CD4-positive, alpha-beta T cell (primary cell): ENCODE measurements around the gene KTI12. TPM values are rescaled to one million over a fixed set of nuclear protein-coding genes. Genes with fewer than 3 reads are reported as not detected.

Source experiments
- ATAC-seq: fragments of 200-7000 bp; cut with Tn5 transposase; one replicate; pipeline ENCODE4 v1.10.0; 2022; ENCODE audit warnings: mild to moderate bottlenecking; ENCODE audit not compliant: poor library complexity
- CTCF ChIA-PET: fragments of 350-600 bp; sonication (Branson Sonifier 250); formaldehyde crosslinking; loops from one replicate; lab custom pipeline; 2021; ENCODE audit warnings: antibody characterized with exemption, inconsistent platforms; lab: Charles Lee
- POLR2A ChIA-PET: fragments of 350-600 bp; sonication (Branson Sonifier 250); formaldehyde crosslinking; loops from one replicate; lab custom pipeline; 2021; ENCODE audit warnings: antibody characterized with exemption, inconsistent platforms; lab: Charles Lee
- DNase-seq, 14 experiments: peaks; one replicate each; pipeline ENCODE4 v3.0.0-alpha.2; 2013 to 2020; ENCODE audit warnings: mixed read lengths in 2 of 14
- H3K27ac ChIP-seq, 2 donors: one replicate each; pipeline versions ENCODE4 v1.5.1 to v1.7.0; 2013; ENCODE audit warnings: low read length in 2 of 2, low read depth in 1 of 2, mild to moderate bottlenecking in 1 of 2
- H3K27me3 ChIP-seq, 2 experiments: 1 replicate in 1 of 2; 2 replicates in 1 of 2; pipeline versions ENCODE4 v1.6.1 to v1.7.0; 2013; ENCODE audit warnings: low read length in 2 of 2, control low read depth in 1 of 2, mild to moderate bottlenecking in 1 of 2, moderate library complexity in 1 of 2; ENCODE audit not compliant: insufficient read depth in 2 of 2, control insufficient read depth in 1 of 2
- H3K36me3 ChIP-seq: one replicate; pipeline ENCODE4 v1.6.1; 2013; ENCODE audit warnings: low read length, control low read depth; ENCODE audit not compliant: insufficient read depth
- H3K4me1 ChIP-seq: one replicate; pipeline ENCODE4 v1.6.1; 2013; ENCODE audit warnings: low read length, control low read depth; ENCODE audit not compliant: insufficient read depth
- H3K4me3 ChIP-seq: one replicate; pipeline ENCODE4 v1.5.1; 2013; ENCODE audit warnings: mild to moderate bottlenecking, low read length, moderate library complexity
- H3K9me3 ChIP-seq, 2 experiments: 1 replicate in 1 of 2; 2 replicates in 1 of 2; pipeline versions ENCODE4 v1.6.1 to v1.7.0; 2013; ENCODE audit warnings: low read length in 2 of 2, mild to moderate bottlenecking in 2 of 2, control low read depth in 1 of 2, moderate library complexity in 1 of 2; ENCODE audit not compliant: control insufficient read depth in 1 of 2, insufficient read depth in 1 of 2
- H3K27ac Mint-ChIP-seq: one replicate; pipeline ENCODE4 v1.8.0; 2020; ENCODE audit warnings: mixed read lengths
- H3K27me3 Mint-ChIP-seq: one replicate; pipeline ENCODE4 v1.8.0; 2021; ENCODE audit warnings: mixed read lengths
- H3K36me3 Mint-ChIP-seq: one replicate; pipeline ENCODE4 v1.8.0; 2021; ENCODE audit warnings: low read depth, mixed read lengths
- H3K4me1 Mint-ChIP-seq: one replicate; pipeline ENCODE4 v1.8.0; 2021; ENCODE audit warnings: low read depth, mixed read lengths
- H3K4me3 Mint-ChIP-seq: one replicate; pipeline ENCODE4 v1.8.0; 2020; ENCODE audit warnings: mild to moderate bottlenecking, mixed read lengths
- H3K9me3 Mint-ChIP-seq: one replicate; pipeline ENCODE4 v1.8.0; 2020; ENCODE audit warnings: mixed read lengths
- CTCF ChIP-seq: fragments of 200-600 bp; IDR thresholded peaks from one replicate; pipeline ENCODE4 v1.8.0; 2022; ENCODE audit warnings: antibody characterized with exemption, mild to moderate bottlenecking
- intact Hi-C, 2 experiments: fragments of 100-400 bp; cut with DNase I in 1 of 2; cut with micrococcal nuclease in 1 of 2; formaldehyde crosslinking; loops; one replicate each; pipeline versions ENCODE4 v1.15.1 to v1.9.0; 2023 to 2025; cut with DNase I, micrococcal nuclease
- total RNA-seq, 174 experiments: library from RNA in 2 of 174; stranded (reverse) in 2 of 174; gene quantifications; one replicate each; pipeline ENCODE4 v1.2.3 and lab custom pipeline; 2021 to 2026

Gene KTI12
- total RNA-seq, 2 experiments from 2014 or later = 23.4 to 24.0 TPM

- H3K27ac Mint-ChIP-seq = no peak overlapping the region
- no peak for TF ChIP-seq CTCF
- Histone ChIP-seq H3K36me3 (peaks cover 52% of the 10 kb centered on the region), H3K4me3 (no peak overlapping the region), H3K4me1 (peaks cover 3% of the 10 kb centered on the region), H3K9me3 (no peaks in the 10 kb centered on the region), H3K27ac (no peak overlapping the region), H3K27me3 (no peaks in the 10 kb centered on the region)
- no peaks in the 10 kb centered on the region for H3K27me3 Mint-ChIP-seq
- H3K4me1 Mint-ChIP-seq = peaks cover 11% of the 10 kb centered on the region
- DNase-seq (no peak), ATAC-seq (no peak)
- H3K36me3 Mint-ChIP-seq = peaks cover 61% of the 10 kb centered on the region
- no peaks in the 10 kb centered on the region for H3K9me3 Mint-ChIP-seq
- CTCF ChIA-PET = no interaction called here
- intact Hi-C loops = no loop called here
- POLR2A ChIA-PET = interaction anchor here (0.6 kb wide), 1 partner anchor 512 kb away, joined by 4 read pairs; no protein-coding TSS in a partner anchor
- no peak overlapping the region for H3K4me3 Mint-ChIP-seq
These were observed 7.3 kb downstream of the KTI12 start for GRCh38 chr1:52026278-52026677.

GRCh38 chr1:52022133-52022532, 11.5 kb downstream of the KTI12 start:
- no peaks in the 10 kb centered on the region for H3K9me3 ChIP-seq
- H3K4me1 Mint-ChIP-seq = no peaks in the 10 kb centered on the region
- H3K27ac ChIP-seq = no peak overlapping the region
- H3K4me3 ChIP-seq = no peak overlapping the region
- intact Hi-C loops = no loop called here
- H3K36me3 Mint-ChIP-seq = peaks cover 70% of the 10 kb centered on the region
- no peak for TF ChIP-seq CTCF
- H3K4me1 ChIP-seq = no peaks in the 10 kb centered on the region
- DNase-seq (no peak), ATAC-seq (no peak)
- no peaks in the 10 kb centered on the region for H3K27me3 ChIP-seq
- ChIA-PET POLR2A (no interaction called here), CTCF (no interaction called here)
- no peak overlapping the region for H3K4me3 Mint-ChIP-seq
- no peaks in the 10 kb centered on the region for H3K27me3 Mint-ChIP-seq
- H3K36me3 ChIP-seq = peaks cover 55% of the 10 kb centered on the region
- H3K9me3 Mint-ChIP-seq = no peaks in the 10 kb centered on the region
- no peak overlapping the region for H3K27ac Mint-ChIP-seq

GRCh38 chr1:52008071-52008809, 25.4 kb downstream of the KTI12 start:
- POLR2A ChIA-PET = no interaction called here
- no peaks in the 10 kb centered on the region for H3K9me3 ChIP-seq
- no peaks in the 10 kb centered on the region for H3K9me3 Mint-ChIP-seq
- no peaks in the 10 kb centered on the region for H3K36me3 Mint-ChIP-seq
- CTCF ChIA-PET = no interaction called here
- H3K36me3 ChIP-seq = no peaks in the 10 kb centered on the region
- H3K27ac Mint-ChIP-seq = no peak overlapping the region
- ATAC-seq = no peak
- TF ChIP-seq CTCF = no peak
- H3K27me3 Mint-ChIP-seq = peaks cover 36% of the 10 kb centered on the region
- no peaks in the 10 kb centered on the region for H3K4me1 Mint-ChIP-seq
- intact Hi-C loops = no loop called here
- no peak overlapping the region for H3K4me3 ChIP-seq
- no peak overlapping the region for H3K27ac ChIP-seq
- no peaks in the 10 kb centered on the region for H3K4me1 ChIP-seq
- no peak for DNase-seq
- H3K4me3 Mint-ChIP-seq = no peak overlapping the region
- H3K27me3 ChIP-seq = peaks cover 9 to 11% of the 10 kb centered on the region in 2 experiments
